RWPE1 (cell line): Measurements from ENCODE around the gene FAAP100.
A peak's percentile ranks its signal among the peaks of the same experiment; 100 is the strongest.
"Not testable (repeated sequence)": the region's sequence is repeated elsewhere in the genome, so short reads cannot be mapped to it uniquely, and the experiment has no call there.

ENCODE experiments used
- CTCF ChIA-PET: fragments of 350-600 bp; sonication (Branson Sonifier 250); formaldehyde crosslinking; extraction: SDS; loops from one replicate; lab custom pipeline; 2021; lab: Yijun Ruan, JAX
- POLR2A ChIA-PET: fragments of 400-600 bp; formaldehyde crosslinking; extraction: SDS; loops from one replicate; lab custom pipeline; 2020; ENCODE audit warnings: antibody characterized with exemption; ENCODE audit not compliant: low non-redundant PET; lab: Yijun Ruan, JAX
- DNase-seq: peaks from one replicate; pipeline ENCODE4 v3.0.0; 2012; ENCODE audit warnings: low spot score
- H3K27ac ChIP-seq: fragments of 450-650 bp; 2 replicates; pipeline ENCODE4 v1.5.1; 2017
- TF ChIP-seq, protein P1 (sequence below): fragments of 450-650 bp; conservative IDR thresholded peaks from 2 replicates; pipeline ENCODE4 v1.5.1; 2017; ENCODE audit warnings: low read depth, mild to moderate bottlenecking

Gene FAAP100

DNA sequence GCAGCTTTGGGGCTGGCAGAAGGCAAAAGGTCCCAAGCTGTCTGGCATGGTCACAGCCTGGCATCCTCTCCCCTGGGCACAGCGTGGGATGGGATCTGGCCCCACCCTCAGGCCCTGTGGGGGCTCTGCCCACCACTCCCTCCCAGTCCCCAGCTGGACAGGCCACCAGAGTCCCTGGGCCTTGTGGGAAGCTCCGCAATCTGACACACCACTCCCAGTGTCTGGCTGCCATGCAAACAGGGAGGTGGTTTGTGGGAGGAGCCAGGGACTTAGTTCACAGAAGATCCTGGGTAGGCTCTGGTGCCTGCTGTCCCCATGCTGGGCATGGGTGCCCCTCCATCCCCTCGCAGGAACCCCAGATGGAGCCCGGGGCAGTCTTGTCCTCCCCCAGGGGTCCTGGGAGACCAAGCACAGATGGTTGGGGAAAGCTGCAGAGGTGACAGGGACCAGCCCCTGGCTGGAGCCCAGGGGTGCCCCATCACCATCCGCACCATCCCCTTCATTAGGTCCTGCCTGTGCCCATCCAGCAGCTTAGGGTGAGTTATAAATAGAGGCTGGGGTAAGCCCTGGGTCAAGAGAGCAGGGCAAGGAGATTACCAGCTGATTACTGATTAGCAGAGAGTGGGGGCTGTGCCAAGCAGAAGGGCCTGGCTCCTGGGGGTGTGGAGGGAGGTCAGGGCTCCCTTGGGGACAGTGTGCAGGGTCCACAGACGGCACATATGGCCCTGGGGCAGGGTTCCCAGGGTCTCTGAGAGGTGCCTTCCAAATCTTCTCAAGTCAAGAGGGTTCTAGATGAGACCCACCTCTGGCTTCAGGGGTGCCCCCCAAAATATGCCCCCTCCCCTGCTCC, 17.8 kb downstream of the FAAP100 start:
- H3K27ac ChIP-seq, result no peak overlapping the region
- no peak for DNase-seq
- TF ChIP-seq, protein P1, sequence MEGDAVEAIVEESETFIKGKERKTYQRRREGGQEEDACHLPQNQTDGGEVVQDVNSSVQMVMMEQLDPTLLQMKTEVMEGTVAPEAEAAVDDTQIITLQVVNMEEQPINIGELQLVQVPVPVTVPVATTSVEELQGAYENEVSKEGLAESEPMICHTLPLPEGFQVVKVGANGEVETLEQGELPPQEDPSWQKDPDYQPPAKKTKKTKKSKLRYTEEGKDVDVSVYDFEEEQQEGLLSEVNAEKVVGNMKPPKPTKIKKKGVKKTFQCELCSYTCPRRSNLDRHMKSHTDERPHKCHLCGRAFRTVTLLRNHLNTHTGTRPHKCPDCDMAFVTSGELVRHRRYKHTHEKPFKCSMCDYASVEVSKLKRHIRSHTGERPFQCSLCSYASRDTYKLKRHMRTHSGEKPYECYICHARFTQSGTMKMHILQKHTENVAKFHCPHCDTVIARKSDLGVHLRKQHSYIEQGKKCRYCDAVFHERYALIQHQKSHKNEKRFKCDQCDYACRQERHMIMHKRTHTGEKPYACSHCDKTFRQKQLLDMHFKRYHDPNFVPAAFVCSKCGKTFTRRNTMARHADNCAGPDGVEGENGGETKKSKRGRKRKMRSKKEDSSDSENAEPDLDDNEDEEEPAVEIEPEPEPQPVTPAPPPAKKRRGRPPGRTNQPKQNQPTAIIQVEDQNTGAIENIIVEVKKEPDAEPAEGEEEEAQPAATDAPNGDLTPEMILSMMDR, result no peak
- POLR2A ChIA-PET, result no interaction called here
- CTCF ChIA-PET, result interaction anchor here (0.7 kb wide), 1 partner anchor 397 kb away, joined by 3 read pairs; no protein-coding TSS in a partner anchor

- no peak for DNase-seq
- ChIA-PET CTCF (interaction anchor here (0.7 kb wide), 1 partner anchor 398 kb away, joined by 3 read pairs; no protein-coding TSS in a partner anchor), POLR2A (no interaction called here)
- 0 out of 2 replicates have a peak overlapping the region, but pooled peaks have one; percentile 5 for H3K27ac ChIP-seq
- TF ChIP-seq, protein P1, result no peak
Observed at GRCh38 chr17:81533339-81534141, 18.6 kb downstream of the FAAP100 start.

DNA sequence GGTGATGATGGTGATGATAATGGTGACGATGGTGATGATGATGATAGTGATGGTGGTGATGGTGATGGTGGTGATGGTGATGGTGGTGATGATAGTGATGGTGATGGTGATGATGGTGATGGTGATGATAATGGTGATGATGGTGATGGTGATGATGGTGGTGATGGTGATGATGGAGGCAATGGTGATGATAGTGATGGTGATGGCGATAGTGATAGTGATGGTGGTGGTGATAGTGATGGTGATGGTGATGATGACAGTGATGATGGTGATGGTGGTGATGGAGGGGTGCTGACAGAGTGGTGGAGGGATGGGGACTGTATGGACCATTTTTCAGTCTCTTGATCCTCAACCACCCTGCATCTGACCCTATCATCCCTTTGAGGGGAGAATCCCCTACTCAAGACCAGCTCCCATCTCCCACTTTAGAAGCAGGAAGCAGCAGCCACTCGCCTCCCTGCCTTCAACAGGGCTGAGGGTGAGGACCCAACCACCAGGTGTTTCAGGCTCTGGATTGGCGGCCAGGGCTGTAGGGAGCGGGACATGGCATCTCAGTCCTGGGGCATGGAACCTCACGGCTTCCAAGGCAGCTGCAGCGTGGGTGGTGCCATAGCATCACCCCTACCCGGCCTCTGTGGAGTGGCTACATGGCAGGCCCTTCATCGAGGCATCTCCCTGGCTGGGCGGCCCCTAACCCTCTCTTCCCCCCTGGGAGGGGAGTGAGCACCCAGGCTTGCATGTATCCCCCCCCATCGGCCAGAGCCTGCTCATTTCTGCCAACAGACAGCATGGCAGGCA, 19.5 kb downstream of the FAAP100 start:
- CTCF ChIA-PET, result no interaction called here
- DNase-seq, result no peak
- 0 out of 2 replicates have a peak overlapping the region, but pooled peaks have one; percentile 5 for H3K27ac ChIP-seq
- TF ChIP-seq, protein P1, result no peak
- POLR2A ChIA-PET, result no interaction called here

DNA sequence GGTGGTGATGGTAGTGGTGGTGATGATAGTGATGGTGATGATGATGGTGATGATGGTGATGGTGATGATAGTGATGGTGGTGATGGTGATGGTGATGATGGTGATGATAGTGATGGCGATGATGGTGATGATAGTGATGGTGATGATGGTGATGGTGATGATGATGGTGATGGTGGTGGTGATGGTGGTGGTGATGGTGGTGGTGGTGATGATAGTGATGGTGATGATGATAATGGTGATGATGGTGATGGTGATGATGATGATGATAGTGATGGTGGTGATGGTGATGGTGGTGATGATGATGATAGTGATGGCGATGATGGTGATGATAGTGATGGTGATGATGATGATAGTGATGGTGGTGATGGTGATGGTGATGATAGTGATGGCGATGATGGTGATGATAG, 20.2 kb downstream of the FAAP100 start:
- POLR2A ChIA-PET, CTCF ChIA-PET, H3K27ac ChIP-seq, DNase-seq: not testable (repeated sequence)

- CTCF ChIA-PET, POLR2A ChIA-PET: not testable (repeated sequence)
Observed at GRCh38 chr17:81531013-81531412, 21.1 kb downstream of the FAAP100 start.

GRCh38 chr17:81529437-81529803, 22.7 kb downstream of the FAAP100 start:
- POLR2A ChIA-PET, result no interaction called here
- CTCF ChIA-PET, result interaction anchor here (1.0 kb wide), 1 partner anchor 11 kb away, joined by 3 read pairs; no protein-coding TSS in a partner anchor
- TF ChIP-seq, protein P1, result no peak
- DNase-seq, result no peak
- H3K27ac ChIP-seq, result no peak overlapping the region

More at GRCh38 chr17:81531013-81531412, 21.1 kb downstream of the FAAP100 start:
- not testable (repeated sequence) for DNase-seq, H3K27ac ChIP-seq
